ENCODE measurements around the gene FRMD4A. TPM values are rescaled to one million over a fixed set of nuclear protein-coding genes. Genes with fewer than 3 reads are reported as not detected.

The FRMD4A gene
- polyA plus RNA-seq, 1 of the 3 experiments (the other 2 are of a cell fraction): 37.7 TPM

- TF ChIP-seq ELF1 (IDR thresholded peaks at IDR 0.05): no peak
Measured at GRCh38 chr10:14369906-14370305, 39.2 kb upstream of the FRMD4A start (continued).

DNA sequence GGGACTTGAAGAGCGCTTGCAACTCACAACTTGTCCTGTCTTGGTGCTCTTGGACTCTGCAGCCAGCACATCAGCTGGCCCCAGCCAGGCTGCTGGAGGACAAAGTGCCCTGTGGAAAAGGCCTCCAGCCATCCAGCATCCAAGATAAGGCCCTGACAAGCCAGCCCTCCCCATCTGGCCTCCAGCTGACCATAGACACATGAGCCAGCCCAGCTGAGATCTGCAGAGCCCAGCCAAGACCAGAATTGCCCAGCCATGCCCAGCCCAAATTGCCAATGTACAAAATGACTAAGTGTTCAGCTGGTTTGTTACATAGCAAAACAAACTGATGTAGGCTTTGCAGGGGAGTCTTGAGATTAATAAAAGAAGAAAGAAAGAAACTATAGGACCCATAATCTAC lies 36.0 kb upstream of the FRMD4A start:
- H4K20me1 ChIP-seq (ENCODE audit: insufficient read depth): no peaks in the 10 kb centered on the region
- peaks cover 5% of the 10 kb centered on the region for H3F3A ChIP-seq (replicated peaks; ENCODE audit: insufficient read depth)
- H2AFZ ChIP-seq (ENCODE audit: low read depth): no peak overlapping the region
- no peak overlapping the region for H3K4me2 ChIP-seq
- H3K4me3 ChIP-seq (ENCODE audit: low read depth in 2 of 2, low read length in 1 of 2): no peak overlapping the region
- H3K36me3 ChIP-seq (replicated peaks in 1 of 2; ENCODE audit: control insufficient read depth in 1 of 2, insufficient read depth in 2 of 2, low read length in 1 of 2): no peaks in the 10 kb centered on the region
- H3K9me3 ChIP-seq: no peaks in the 10 kb centered on the region
- no peak for TF ChIP-seq FOXJ3 (CRISPR knock-in tag; IDR thresholded peaks at IDR 0.05)
- TF ChIP-seq RXRA (IDR thresholded peaks at IDR 0.05; ENCODE audit: borderline replicate concordance, low read depth): no peak
- no peak for TF ChIP-seq NFIC (IDR thresholded peaks at IDR 0.05; ENCODE audit: borderline replicate concordance)
- no peak for TF ChIP-seq SIN3A (IDR thresholded peaks at IDR 0.05; ENCODE audit: borderline replicate concordance, low read depth, low read length)
- TF ChIP-seq PBX3 (IDR thresholded peaks at IDR 0.05): no peak
- TF ChIP-seq GABPA (IDR thresholded peaks at IDR 0.05; ENCODE audit: low read depth): no peak
- TF ChIP-seq CTCF (IDR thresholded peaks at IDR 0.05): no peak
- TF ChIP-seq, protein P1, sequence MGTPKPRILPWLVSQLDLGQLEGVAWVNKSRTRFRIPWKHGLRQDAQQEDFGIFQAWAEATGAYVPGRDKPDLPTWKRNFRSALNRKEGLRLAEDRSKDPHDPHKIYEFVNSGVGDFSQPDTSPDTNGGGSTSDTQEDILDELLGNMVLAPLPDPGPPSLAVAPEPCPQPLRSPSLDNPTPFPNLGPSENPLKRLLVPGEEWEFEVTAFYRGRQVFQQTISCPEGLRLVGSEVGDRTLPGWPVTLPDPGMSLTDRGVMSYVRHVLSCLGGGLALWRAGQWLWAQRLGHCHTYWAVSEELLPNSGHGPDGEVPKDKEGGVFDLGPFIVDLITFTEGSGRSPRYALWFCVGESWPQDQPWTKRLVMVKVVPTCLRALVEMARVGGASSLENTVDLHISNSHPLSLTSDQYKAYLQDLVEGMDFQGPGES (IDR thresholded peaks at IDR 0.05; ENCODE audit: low read depth, low read length): no peak
- TF ChIP-seq GATA2 (CRISPR knock-in tag; IDR thresholded peaks at IDR 0.05): no peak
- no peak for TF ChIP-seq TCF12 (IDR thresholded peaks at IDR 0.05)
- no peak for TF ChIP-seq RCOR1 (IDR thresholded peaks at IDR 0.05; ENCODE audit: low read length)
- TF ChIP-seq, protein P2, sequence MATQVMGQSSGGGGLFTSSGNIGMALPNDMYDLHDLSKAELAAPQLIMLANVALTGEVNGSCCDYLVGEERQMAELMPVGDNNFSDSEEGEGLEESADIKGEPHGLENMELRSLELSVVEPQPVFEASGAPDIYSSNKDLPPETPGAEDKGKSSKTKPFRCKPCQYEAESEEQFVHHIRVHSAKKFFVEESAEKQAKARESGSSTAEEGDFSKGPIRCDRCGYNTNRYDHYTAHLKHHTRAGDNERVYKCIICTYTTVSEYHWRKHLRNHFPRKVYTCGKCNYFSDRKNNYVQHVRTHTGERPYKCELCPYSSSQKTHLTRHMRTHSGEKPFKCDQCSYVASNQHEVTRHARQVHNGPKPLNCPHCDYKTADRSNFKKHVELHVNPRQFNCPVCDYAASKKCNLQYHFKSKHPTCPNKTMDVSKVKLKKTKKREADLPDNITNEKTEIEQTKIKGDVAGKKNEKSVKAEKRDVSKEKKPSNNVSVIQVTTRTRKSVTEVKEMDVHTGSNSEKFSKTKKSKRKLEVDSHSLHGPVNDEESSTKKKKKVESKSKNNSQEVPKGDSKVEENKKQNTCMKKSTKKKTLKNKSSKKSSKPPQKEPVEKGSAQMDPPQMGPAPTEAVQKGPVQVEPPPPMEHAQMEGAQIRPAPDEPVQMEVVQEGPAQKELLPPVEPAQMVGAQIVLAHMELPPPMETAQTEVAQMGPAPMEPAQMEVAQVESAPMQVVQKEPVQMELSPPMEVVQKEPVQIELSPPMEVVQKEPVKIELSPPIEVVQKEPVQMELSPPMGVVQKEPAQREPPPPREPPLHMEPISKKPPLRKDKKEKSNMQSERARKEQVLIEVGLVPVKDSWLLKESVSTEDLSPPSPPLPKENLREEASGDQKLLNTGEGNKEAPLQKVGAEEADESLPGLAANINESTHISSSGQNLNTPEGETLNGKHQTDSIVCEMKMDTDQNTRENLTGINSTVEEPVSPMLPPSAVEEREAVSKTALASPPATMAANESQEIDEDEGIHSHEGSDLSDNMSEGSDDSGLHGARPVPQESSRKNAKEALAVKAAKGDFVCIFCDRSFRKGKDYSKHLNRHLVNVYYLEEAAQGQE (IDR thresholded peaks at IDR 0.05; ENCODE audit: low read depth, low read length): no peak
- TF ChIP-seq TEAD4 (IDR thresholded peaks at IDR 0.05; ENCODE audit: borderline replicate concordance, insufficient read depth): no peak
- TF ChIP-seq RFX5 (IDR thresholded peaks at IDR 0.05; ENCODE audit: low read length): no peak
- no peak for TF ChIP-seq SMC3 (IDR thresholded peaks at IDR 0.05; ENCODE audit: low read depth, low read length)
- no peak for TF ChIP-seq NRF1 (IDR thresholded peaks at IDR 0.05; ENCODE audit: low read depth, low read length)
- TF ChIP-seq, protein P3, sequence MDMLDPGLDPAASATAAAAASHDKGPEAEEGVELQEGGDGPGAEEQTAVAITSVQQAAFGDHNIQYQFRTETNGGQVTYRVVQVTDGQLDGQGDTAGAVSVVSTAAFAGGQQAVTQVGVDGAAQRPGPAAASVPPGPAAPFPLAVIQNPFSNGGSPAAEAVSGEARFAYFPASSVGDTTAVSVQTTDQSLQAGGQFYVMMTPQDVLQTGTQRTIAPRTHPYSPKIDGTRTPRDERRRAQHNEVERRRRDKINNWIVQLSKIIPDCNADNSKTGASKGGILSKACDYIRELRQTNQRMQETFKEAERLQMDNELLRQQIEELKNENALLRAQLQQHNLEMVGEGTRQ (IDR thresholded peaks at IDR 0.05; ENCODE audit: borderline replicate concordance, low read depth, low read length): no peak
- no peak for TF ChIP-seq CHD2 (IDR thresholded peaks at IDR 0.05; ENCODE audit: low read length, partially characterized antibody)
- TF ChIP-seq YY1 (IDR thresholded peaks at IDR 0.05; ENCODE audit: low read depth): no peak
- TF ChIP-seq FOXM1 (IDR thresholded peaks at IDR 0.05; ENCODE audit: low read depth): no peak
- no peak for DNase-seq
- no peak overlapping the region for H3K27ac ChIP-seq (ENCODE audit: low read depth in 2 of 2, low read length in 1 of 2)
- no peaks in the 10 kb centered on the region; a peak in 1 of 4 replicates for H3K4me1 ChIP-seq (ENCODE audit: control insufficient read depth in 1 of 2, insufficient read depth in 2 of 2, low read depth in 1 of 2, low read length in 1 of 2)
- POLR2A ChIA-PET: no interaction called here
- H3K79me2 ChIP-seq (ENCODE audit: insufficient read depth): no peaks in the 10 kb centered on the region
- CTCF ChIA-PET: no interaction called here
- H3K9me2 ChIP-seq: no peaks in the 10 kb centered on the region
- no peaks in the 10 kb centered on the region; the same call in 1 of the 2 replicates for H3K27me3 ChIP-seq (ENCODE audit: insufficient read depth)
- WGBS (ENCODE audit: low lambda C conversion rate): 83% methylated on average over 1 of the region's 1 CpG
- H3K9ac ChIP-seq: no peak overlapping the region
